ENCODE results near the gene ARAP1.

GRCh38 chr11:72670041-72670440 lies 82.2 kb downstream of the ARAP1 start:
- TF ChIP-seq CTCF (IDR thresholded peaks at IDR 0.05) (no peak), POLR2A (IDR thresholded peaks at IDR 0.05) (no peak)

Measured in Peyer's patch (tissue), 4 donors.